Lower leg skin (tissue), 3 donors: ENCODE data around the gene TM4SF4.

Experiments used
- CTCF ChIP-seq, 3 donors: fragments of 450-650 bp; IDR thresholded peaks; one replicate each; pipeline ENCODE4 v1.5.1; 2016; ENCODE audit warnings: antibody characterized with exemption in 3 of 3, mild to moderate bottlenecking in 3 of 3, moderate library complexity in 2 of 3
- POLR2A ChIP-seq, 2 donors: fragments of 450-650 bp; IDR thresholded peaks; one replicate each; pipeline ENCODE4 v1.6.1; 2016 to 2017; ENCODE audit warnings: antibody characterized with exemption in 2 of 2, mild to moderate bottlenecking in 1 of 2, moderate library complexity in 1 of 2

GRCh38 chr3:149475451-149476060 lies 1.1 kb downstream of the TM4SF4 start:
- TF ChIP-seq CTCF (IDR thresholded peaks at IDR 0.05) (no peak), POLR2A (IDR thresholded peaks at IDR 0.05) (no peak)
